ENCODE data around the gene ABI2. TPM values are rescaled to one million over a fixed set of nuclear protein-coding genes. Genes with fewer than 3 reads are reported as not detected.
A peak's percentile ranks its signal among the peaks of the same experiment; 100 is the strongest.

ABI2 gene
- total RNA-seq, 1 experiment from 2014 or later: 75.6 TPM

- peak; percentile 77 for TF ChIP-seq SP1 (IDR thresholded peaks at IDR 0.05; ENCODE audit: low read depth)
Measured at GRCh38 chr2:203404996-203405395, 76.8 kb downstream of the ABI2 start (continued).

DNA sequence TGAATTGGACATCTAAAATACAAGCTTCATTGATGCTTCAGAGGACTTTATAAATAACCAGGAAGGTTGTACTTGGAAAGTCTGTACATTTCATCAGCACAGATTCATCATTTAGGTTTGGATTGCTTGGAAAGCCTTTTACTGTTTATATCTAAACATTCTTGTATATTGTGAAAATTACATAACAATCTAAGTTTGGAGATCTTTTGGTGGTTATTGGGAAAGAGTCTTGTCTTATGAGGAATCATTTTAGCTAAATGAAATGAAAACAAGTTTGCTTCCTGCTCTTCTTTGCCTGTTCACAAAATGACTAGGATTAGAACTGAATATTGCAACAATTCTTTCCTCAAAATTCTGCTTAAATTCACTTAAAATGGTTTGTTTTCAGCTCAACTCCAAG, 79.3 kb downstream of the ABI2 start:
- Histone ChIP-seq H4K20me1 (ENCODE audit: insufficient read depth) (no peaks in the 10 kb centered on the region), H2AFZ (ENCODE audit: low read depth, low read length, poor library complexity, severe bottlenecking) (no peak overlapping the region), H3K4me2 (ENCODE audit: low read length) (no peak overlapping the region), H3K36me3 (ENCODE audit: control insufficient read depth in 1 of 2, insufficient read depth in 2 of 2, low read length in 2 of 2) (peaks cover 0 to 10% of the 10 kb centered on the region in 2 experiments; a peak in 1 of 4 replicates), H3K27ac (ENCODE audit: low read depth, low read length) (no peak overlapping the region), H3K9me3 (ENCODE audit: control insufficient read depth in 1 of 2, insufficient read depth in 1 of 2, low read depth in 1 of 2, low read length in 2 of 2) (no peaks in the 10 kb centered on the region), H3K27me3 (ENCODE audit: insufficient read depth, low read length) (no peaks in the 10 kb centered on the region), H3K79me2 (ENCODE audit: insufficient read depth, low read length) (0 out of 2 replicates have a peak, but pooled peaks cover 4% of the 10 kb centered on the region), H3K9ac (ENCODE audit: low read length) (no peak overlapping the region), H3K4me1 (ENCODE audit: control insufficient read depth in 1 of 2, insufficient read depth in 2 of 2, low read length in 2 of 2) (peaks cover 32 to 36% of the 10 kb centered on the region in 2 experiments), H3K9me2 (ENCODE audit: insufficient read depth) (no peaks in the 10 kb centered on the region), H3K4me3 (replicated peaks in 1 of 2; ENCODE audit: low read depth in 1 of 2, low read length in 2 of 2) (no peak overlapping the region)
- BruUV-seq (replicated peaks): no TSS peak
- POLR2A ChIA-PET: no interaction called here
- TF ChIP-seq ELF1 (IDR thresholded peaks at IDR 0.05; ENCODE audit: borderline replicate concordance, low read depth) (no peak), TCF7L2 (IDR thresholded peaks at IDR 0.05; ENCODE audit: borderline replicate concordance, extremely low read depth, insufficient read depth, insufficient read length) (no peak), CBX3 (IDR thresholded peaks at IDR 0.05; ENCODE audit: low read depth) (no peak), POLR2AphosphoS5 (IDR thresholded peaks at IDR 0.05; ENCODE audit: low read depth, low read length) (no peak), YY1 (IDR thresholded peaks at IDR 0.05; ENCODE audit: extremely low read depth, insufficient replicate concordance, low read depth, low read length) (no peak), SIN3A (IDR thresholded peaks at IDR 0.05; ENCODE audit: low read depth) (no peak), EGR1 (IDR thresholded peaks at IDR 0.05; ENCODE audit: low read depth) (no peak), FOSL1 (IDR thresholded peaks at IDR 0.05; ENCODE audit: low read depth) (no peak), EZH2phosphoT487 (IDR thresholded peaks at IDR 0.05; ENCODE audit: borderline replicate concordance) (no peak), SRF (IDR thresholded peaks at IDR 0.05; ENCODE audit: low read depth) (no peak), REST (IDR thresholded peaks at IDR 0.05; ENCODE audit: low read depth) (no peak), SP1 (IDR thresholded peaks at IDR 0.05; ENCODE audit: low read depth) (no peak), ZFX (IDR thresholded peaks at IDR 0.05) (no peak), EZH2 (IDR thresholded peaks at IDR 0.05) (no peak), ZNF274 (IDR thresholded peaks at IDR 0.05; ENCODE audit: low read depth, low read length) (no peak), CEBPB (IDR thresholded peaks at IDR 0.05; ENCODE audit: low read depth) (no peak), RAD21 (IDR thresholded peaks at IDR 0.05; ENCODE audit: low read depth) (no peak)
- TF ChIP-seq, protein P1, sequence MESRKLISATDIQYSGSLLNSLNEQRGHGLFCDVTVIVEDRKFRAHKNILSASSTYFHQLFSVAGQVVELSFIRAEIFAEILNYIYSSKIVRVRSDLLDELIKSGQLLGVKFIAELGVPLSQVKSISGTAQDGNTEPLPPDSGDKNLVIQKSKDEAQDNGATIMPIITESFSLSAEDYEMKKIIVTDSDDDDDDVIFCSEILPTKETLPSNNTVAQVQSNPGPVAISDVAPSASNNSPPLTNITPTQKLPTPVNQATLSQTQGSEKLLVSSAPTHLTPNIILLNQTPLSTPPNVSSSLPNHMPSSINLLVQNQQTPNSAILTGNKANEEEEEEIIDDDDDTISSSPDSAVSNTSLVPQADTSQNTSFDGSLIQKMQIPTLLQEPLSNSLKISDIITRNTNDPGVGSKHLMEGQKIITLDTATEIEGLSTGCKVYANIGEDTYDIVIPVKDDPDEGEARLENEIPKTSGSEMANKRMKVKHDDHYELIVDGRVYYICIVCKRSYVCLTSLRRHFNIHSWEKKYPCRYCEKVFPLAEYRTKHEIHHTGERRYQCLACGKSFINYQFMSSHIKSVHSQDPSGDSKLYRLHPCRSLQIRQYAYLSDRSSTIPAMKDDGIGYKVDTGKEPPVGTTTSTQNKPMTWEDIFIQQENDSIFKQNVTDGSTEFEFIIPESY (IDR thresholded peaks at IDR 0.05; ENCODE audit: extremely low read depth, insufficient replicate concordance, low read length): no peak
- TF ChIP-seq, protein P2, sequence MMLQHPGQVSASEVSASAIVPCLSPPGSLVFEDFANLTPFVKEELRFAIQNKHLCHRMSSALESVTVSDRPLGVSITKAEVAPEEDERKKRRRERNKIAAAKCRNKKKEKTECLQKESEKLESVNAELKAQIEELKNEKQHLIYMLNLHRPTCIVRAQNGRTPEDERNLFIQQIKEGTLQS (IDR thresholded peaks at IDR 0.05): no peak
- TF ChIP-seq, protein P3, sequence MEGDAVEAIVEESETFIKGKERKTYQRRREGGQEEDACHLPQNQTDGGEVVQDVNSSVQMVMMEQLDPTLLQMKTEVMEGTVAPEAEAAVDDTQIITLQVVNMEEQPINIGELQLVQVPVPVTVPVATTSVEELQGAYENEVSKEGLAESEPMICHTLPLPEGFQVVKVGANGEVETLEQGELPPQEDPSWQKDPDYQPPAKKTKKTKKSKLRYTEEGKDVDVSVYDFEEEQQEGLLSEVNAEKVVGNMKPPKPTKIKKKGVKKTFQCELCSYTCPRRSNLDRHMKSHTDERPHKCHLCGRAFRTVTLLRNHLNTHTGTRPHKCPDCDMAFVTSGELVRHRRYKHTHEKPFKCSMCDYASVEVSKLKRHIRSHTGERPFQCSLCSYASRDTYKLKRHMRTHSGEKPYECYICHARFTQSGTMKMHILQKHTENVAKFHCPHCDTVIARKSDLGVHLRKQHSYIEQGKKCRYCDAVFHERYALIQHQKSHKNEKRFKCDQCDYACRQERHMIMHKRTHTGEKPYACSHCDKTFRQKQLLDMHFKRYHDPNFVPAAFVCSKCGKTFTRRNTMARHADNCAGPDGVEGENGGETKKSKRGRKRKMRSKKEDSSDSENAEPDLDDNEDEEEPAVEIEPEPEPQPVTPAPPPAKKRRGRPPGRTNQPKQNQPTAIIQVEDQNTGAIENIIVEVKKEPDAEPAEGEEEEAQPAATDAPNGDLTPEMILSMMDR (IDR thresholded peaks at IDR 0.05 in 2 of 3, conservative IDR thresholded peaks at IDR 0.05 in 1 of 3; ENCODE audit: borderline replicate concordance in 1 of 3, insufficient read depth in 1 of 3, low read depth in 2 of 3, low read length in 2 of 3): no peak
- intact Hi-C loops (cut with micrococcal nuclease): no loop called here
- RAD21 ChIA-PET (ENCODE audit: low non-redundant PET in 1 of 2, low total read pairs in 2 of 2, uncharacterized antibody in 2 of 2, unreplicated experiment in 2 of 2): no interaction called here
- ATAC-seq: no peak
- CTCF ChIA-PET: no interaction called here
- no peak for DNase-seq (ENCODE audit: low read depth, low spot score)

Data from HCT116 (cell line).